Measurements from ENCODE around the gene ACSL5.
"Not testable (repeated sequence)": the region's sequence is repeated elsewhere in the genome, so short reads cannot be mapped to it uniquely, and the experiment has no call there.

Gene ACSL5

DNA sequence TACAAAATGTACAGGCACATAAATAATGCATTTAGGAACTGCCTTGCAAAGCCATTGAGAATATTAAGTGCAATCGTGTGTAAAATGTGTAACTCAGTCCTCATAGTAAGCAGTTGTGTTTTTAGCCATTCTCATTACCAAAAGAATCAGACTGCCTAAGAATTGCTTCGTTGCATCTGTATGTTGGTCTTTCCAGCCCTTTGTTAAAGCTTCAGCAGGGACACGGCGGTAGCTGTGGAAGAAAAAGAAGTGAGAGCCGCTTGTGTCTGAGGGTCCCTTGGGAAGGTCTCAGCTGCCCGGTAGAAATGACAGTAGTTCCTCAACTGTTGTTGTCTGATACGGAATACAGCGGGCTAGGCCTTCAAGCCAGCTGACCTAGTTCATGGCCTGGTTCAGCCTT lies 22.8 kb upstream of the ACSL5 start:
- DNase-seq, result no peak

GRCh38 chr10:112352044-112352443 lies 21.9 kb upstream of the ACSL5 start:
- no peak for DNase-seq

DNA sequence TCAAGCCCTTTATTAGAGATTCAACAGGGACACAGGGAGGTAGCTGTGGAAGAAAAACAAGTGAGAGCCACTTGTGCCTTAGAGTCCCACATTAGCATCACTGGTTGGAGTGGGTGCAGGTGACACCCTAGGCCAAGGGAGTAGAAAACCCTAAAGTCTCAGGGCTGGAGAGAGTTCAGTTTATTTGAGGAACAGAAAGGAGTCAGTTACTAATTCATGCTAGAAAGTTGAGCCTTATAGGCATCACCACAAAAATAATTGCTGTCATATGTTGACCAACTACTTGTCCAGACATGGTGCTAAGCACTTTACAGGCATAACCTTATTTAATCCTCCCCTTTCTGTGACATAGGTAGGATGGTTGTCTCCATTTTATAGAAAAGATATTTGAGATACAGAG lies 20.9 kb upstream of the ACSL5 start:
- DNase-seq, result no peak

DNA sequence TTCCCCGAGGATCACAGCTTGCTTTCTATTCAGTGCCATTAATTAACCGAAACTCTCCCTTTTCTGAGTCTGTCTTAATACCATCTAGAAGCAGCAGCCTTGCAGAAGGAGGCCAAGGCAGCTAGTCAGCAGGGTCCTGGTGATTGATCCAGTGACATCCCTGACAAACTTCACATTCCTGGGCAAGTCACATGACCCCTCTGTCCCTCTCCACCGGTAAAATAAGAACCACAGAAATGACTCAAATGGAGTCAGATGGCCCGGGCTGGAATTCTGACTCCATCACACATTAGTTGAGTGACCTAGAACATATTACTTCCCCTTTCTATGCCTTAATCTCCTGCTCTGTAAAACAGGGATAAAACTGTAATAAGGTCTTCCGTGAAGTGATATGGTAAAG lies 17.2 kb upstream of the ACSL5 start:
- no peak for DNase-seq

DNA sequence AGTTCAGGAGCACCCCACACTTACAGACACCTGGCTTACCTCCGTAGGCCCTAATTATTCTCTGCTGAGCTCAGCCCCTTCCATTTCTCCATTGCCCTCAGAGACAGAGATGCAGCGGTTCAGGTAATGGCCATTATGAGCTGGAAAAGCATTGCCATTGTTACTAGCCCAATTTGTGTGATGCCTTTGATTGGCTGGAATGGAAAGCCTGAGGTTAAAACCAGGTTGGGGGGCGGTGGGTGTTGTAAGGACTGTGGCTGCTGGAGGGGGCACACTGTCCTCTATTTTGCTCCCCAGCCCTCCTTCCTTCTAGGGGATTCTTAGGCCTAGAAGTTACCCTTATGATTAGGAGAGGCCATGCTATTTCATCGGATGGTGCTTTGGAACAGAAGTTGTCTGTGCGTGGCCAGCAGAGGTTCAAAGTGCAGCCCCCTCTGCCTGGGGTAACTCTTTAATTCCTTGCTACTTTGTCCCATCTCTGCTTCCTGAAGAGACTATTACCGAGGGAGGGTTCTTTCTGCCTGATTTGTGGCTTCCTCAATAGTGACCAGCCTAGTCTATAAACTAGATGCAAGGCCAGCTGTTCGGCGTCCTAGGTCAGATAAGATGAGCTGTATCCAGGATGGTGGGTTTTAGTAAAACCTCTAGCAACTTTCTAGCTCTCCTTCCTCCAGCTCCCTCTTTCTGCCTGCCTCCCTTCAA lies 14.2 kb upstream of the ACSL5 start:
- DNase-seq, result no peak

- no peak for DNase-seq
Measured at GRCh38 chr10:112360308-112361270, 13.3 kb upstream of the ACSL5 start.

GRCh38 chr10:112361951-112362751 lies 11.8 kb upstream of the ACSL5 start:
- no peak for DNase-seq

DNA sequence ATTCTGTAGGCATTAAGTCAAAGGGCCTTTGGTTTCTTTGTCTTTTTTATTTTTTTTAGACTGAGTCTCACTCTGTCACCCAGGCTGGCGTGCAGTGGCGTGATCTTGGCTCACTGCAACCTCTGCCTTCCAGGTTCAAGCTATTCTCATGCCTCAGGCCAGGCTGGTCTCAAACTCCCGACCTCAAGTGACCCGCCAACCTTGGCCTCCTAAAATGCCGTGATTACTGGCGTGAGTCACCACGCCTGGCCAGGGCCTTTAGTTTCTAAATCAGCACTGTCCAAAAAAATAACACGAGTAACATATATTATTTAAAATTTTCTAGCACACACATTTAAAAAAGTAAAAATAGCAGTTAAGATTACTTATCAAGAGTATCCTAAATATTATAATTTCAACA lies 11.1 kb upstream of the ACSL5 start:
- DNase-seq, result no peak

DNA sequence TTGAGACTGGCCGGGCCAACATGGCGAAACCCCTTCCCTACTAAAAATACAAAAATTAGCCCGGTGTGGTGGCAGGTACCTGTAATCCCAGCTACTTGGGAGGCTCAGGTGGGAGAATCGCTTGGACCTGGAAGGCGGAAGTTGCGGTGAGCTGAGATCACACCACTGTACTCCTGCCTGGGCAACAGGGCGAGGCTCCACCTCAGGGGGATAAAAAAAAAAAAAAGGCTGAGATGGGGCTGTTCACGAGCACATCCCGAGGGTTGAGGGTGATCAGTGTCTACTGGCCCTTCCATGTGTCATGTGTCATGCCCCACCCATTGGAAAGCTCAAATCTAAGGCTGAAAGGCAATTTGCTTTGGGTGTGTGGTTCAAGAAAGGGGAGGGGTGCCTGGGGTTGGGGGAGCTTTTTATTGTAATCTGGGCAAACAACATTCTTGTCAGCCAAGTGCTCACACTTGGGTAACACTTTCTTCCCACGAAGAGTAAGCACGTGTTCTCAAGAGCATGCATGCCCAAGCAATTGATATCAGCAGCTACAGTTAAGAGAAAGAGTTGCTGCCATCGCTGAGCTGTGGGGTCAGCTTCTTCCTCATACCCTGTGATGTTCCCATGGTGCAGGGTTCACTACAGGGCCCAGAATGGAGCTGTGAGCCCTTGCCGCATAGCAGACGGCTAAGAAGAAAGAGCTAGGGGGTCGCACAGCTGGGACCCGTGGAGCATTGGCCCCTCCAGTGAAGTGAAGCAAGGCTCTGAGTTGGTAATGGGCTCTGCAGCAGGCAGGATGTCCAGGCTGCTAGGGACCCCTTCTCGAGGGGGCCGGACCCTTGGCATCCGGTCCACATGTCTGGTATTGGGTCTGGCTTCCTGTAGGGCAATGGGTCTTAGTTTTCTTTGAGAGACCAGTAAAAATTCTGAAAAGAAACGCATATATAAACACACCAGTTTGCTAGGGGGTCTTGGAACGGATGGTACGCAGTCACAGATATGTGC lies 9.9 kb upstream of the ACSL5 start:
- DNase-seq, result no peak

GRCh38 chr10:112365014-112365432 lies 8.9 kb upstream of the ACSL5 start:
- DNase-seq, result peak; percentile 26

DNA sequence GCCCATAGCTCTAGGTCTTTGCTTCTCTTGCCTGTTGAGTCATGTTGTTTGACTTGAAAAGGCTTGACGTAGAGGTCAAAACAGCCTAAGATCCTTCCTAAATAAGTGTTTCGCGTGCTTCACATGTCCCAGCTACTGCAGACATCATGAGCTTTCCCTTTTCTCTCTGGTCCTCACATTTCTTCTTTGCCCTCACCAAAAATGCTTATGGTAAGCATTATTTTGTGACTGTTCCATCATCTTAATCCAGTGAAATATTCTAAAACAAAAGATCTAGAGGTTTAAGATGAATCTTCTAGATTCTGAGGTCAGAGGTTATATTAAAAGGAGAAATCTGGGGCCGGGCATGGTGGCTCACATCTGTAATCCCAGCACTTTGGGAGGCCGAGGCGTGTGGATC lies 8.5 kb upstream of the ACSL5 start:
- no peak for DNase-seq

DNA sequence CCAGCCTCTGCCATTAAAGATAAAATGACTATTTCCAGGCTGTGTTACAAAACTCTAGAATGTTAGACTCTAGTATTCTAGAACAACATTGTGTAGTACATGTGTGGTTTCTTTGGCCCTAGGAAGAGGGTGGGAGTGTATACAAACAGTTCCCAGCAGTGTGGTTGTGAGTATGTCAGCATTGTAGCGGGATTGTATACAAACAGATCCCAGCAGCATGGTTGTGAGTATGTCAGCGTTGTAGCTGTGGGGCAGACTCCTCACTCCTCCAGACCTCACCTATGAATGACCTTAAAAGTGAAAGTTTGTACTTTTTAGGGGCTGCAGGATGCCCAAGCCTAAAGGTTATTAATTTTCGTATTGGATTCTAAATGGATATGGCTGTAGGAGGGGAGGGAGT lies 6.9 kb upstream of the ACSL5 start:
- DNase-seq, result no peak

DNA sequence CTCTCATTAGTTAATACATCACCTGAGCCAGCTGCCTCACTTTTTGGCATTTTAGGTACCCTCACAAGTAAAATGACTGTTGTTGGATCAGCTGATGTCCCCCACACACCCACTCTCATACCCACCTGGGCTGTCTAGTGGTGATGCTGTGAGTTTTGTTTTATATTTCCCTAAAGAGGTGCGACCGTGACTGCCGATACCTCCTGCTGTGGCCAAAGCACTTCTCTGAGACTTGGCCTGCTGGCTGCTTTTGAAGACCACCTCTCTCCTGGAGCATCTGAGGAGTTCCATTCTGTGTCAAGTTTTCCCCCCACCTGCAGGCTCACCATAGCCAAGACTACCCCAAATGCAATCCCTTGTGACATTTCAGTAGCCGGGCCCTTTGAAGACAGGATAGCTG lies 6.4 kb upstream of the ACSL5 start:
- no peak for DNase-seq

DNA sequence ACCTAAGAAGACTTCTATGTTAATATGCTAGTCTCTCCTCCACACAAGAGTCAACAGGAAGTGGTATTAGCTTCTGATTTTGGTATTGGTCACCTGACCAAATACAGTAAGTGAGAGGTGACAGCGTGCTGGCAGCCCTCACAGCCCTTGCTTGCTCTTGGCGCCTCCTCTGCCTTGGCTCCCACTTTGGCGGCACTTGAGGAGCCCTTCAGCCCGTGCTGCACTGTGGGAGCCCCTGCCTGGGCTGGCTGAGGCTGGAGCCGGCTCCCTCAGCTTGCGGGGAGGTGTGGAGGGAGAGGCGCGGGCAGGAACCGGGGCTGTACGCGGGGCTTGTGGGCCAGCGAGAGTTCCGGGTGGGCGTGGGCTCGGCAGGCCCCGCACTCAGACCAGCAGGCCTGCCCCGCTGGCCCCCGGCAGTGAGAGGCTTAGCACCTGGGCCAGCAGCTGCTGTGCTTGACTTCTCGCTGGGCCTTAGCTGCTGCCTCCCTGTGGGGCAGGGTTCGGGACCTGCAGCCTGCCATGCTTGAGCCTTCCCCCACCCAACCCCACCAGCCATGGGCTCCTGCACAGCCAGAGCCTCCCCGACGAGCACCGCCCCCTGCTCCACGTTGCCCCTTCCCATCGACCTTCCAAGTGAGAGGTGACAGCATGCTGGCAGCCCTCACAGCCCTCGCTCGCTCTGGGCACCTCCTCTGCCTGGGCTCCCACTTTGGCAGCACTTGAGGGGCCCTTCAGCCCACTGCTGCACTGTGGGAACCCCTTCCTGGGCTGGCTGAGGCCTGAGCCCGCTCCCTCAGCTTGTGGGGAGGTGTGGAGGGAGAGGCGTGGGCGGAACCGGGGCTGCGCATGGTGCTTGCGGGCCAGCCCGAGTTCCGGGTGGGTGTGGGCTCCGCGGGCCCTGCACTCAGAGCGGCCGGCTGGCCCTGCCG lies 4.2 kb upstream of the ACSL5 start:
- no peak for DNase-seq

DNA sequence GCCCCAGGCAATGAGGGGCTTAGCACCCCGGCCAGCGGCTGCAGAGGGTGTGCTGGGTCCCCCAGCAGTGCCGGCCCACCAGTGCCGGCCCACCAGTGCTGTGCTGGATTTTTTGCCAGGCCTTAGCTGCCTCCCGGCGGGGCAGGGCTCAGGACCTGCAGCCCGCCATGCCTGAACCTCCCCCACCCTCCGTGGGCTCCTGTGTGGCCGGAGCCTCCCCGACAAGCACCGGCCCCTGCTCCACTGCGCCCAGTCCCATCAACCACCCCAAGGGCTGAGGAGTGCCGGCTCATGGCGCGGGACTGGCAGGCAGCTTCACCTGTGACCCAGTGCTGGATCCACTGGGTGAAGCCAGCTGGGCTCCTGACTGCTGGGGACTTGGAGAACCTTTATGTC lies 3.5 kb upstream of the ACSL5 start:
- DNase-seq, result no peak

DNA sequence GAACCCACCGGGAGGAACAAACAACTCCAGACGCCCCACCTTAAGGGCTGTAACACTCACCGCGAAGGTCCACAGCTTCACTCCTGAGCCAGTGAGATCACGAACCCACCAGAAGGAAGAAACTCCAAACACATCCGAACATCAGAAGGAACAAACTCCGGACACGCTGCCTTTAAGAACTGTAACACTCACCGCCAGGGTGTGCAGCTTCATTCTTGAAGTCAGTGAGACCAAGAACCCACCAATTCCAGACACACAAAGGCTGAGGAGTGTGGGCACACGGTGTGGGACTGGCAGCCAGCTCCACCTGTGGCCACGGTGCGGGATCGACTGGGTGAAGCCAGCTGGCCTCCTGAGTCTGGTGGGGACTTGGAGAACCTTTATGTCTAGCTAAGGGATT lies 2.6 kb upstream of the ACSL5 start:
- DNase-seq, result not testable (repeated sequence)

- DNase-seq, result not testable (repeated sequence)
Measured at GRCh38 chr10:112372182-112372810, 1.6 kb upstream of the ACSL5 start.

DNA sequence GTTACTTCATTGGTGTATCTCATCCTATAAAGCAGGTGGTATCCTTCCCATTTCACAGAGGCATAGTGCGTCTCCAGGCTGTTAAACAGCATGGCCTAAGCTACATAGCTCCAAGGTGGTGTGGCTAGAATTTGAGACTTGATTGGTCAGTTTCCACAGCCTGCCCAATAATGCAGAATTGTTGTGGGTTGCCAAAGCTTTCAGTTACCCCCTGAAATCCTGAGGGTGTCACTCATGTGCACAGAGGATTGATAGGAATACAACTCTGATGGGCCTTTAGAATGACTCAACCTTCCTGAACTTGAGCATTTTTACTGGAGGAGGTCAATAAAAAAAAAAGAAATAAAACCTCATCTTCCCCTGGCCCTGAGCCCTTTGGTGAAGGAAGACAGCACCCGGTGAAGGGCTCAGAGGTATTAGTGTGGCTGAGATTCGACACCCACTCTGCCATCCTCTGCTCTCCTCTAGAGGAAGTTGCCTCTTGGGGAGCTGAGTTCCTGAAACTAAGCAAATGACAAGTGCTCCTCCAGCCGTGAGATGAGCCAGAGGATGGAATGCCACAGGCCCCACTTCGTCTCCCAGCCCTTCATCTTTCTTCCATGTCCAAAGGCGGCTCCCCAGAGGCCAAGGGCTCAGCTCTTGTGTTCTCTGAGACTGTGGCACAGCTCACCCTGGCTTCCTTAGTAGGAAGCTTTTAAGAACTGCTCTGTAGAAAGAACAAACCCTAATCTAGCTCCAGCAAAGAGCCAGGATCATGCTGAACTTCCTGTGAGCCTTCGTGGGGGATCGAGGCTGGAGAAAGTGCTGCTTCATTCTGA lies 1.0 kb downstream of the ACSL5 start:
- peak; percentile 52 for DNase-seq

DNA sequence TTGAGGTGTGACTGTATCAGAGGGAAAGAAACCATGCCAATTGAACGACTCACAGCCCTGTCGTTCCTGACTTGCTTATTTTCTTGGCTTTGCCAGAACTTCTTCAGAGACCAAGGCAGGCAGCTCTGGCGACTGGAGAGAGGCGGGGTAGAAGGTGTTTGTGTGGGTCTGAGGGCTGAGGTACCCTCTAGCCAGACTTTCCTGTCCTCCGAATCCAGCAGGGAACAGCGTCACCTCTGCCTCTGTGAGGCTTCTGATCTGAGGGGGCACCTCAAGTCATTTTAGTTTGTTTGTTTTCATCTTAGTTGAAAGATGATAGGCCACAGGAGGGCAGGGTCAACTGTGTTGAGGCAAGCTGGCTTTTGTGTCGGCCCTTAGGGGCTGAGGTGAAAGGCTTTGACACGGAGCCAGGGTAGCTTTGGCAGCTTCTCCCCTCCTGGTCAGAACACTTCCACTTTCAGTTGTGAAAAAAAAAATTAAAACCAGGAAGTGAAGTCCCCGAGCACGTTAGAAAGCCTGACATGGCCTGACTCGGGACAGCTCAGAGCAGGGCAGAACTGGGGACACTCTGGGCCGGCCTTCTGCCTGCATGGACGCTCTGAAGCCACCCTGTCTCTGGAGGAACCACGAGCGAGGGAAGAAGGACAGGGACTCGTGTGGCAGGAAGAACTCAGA lies 1.9 kb downstream of the ACSL5 start:
- peak; percentile 80 for DNase-seq

Measured in hematopoietic multipotent progenitor cell treated with erythropoietin and hydrocortisone succinate and interleukin-3 and kit ligand, for 8 days (in vitro differentiated cells).